ENCODE measurements around the gene TSEN15. TPM values are rescaled to one million over a fixed set of nuclear protein-coding genes. Genes with fewer than 3 reads are reported as not detected.

Gene TSEN15
- total and polyA plus RNA-seq, 9 of the 15 experiments (the other 6 are each of a cell fraction or from before 2014, with no cell fraction given), result 25.6 to 121 (median 91.3) TPM

GRCh38 chr1:184080309-184080708 is 28.8 kb downstream of the TSEN15 start:
- no peak for DNase-seq (ENCODE audit: extremely low read depth in 1 of 4, low spot score in 3 of 4)
- in situ Hi-C loops (cut with MboI) (loop anchor here (25.0 kb wide), 1 partner anchor 582 kb away; no protein-coding TSS in a partner anchor), intact Hi-C loops (cut with micrococcal nuclease) (no loop called here)
- H3K27ac ChIP-seq (ENCODE audit: extremely low read depth, low read depth, low read length), result no peak overlapping the region
- no peak overlapping the region for H3K4me3 ChIP-seq
- CTCF ChIA-PET (ENCODE audit: low intra/inter-chr PET ratio), result no interaction called here
- no peak for ATAC-seq
- H3K9me3 ChIP-seq (replicated peaks; ENCODE audit: control insufficient read depth, insufficient read depth, low read depth, low read length), result no peaks in the 10 kb centered on the region
- H3K79me2 ChIP-seq (ENCODE audit: control insufficient read depth, insufficient read depth, low read length), result no peaks in the 10 kb centered on the region
- no peaks in the 10 kb centered on the region for H3K27me3 ChIP-seq (ENCODE audit: control insufficient read depth in 2 of 2, insufficient read depth in 2 of 2, low read length in 2 of 2)
- no peaks in the 10 kb centered on the region for H3K36me3 ChIP-seq (ENCODE audit: control insufficient read depth, insufficient read depth, low read length)
- no peak overlapping the region for H2AFZ ChIP-seq (ENCODE audit: low read depth, low read length)
- POLR2A ChIA-PET, result interaction anchor here (0.9 kb wide), 1 partner anchor 46 kb away, joined by 3 read pairs; no protein-coding TSS in a partner anchor
- no peaks in the 10 kb centered on the region for H3K9me1 ChIP-seq (ENCODE audit: control insufficient read depth, insufficient read depth, low read length)
- H4K20me1 ChIP-seq (replicated peaks; ENCODE audit: control insufficient read depth, insufficient read depth, low read length), result no peaks in the 10 kb centered on the region
- no TSS peak for BruUV-seq (replicated peaks)
- H3K9ac ChIP-seq (ENCODE audit: insufficient read depth in 1 of 2, low read depth in 2 of 2, low read length in 2 of 2), result no peak overlapping the region
- TF ChIP-seq CEBPZ (IDR thresholded peaks at IDR 0.05; ENCODE audit: borderline replicate concordance, low read depth, low read length), result no peak
- TF ChIP-seq ZBED1 (IDR thresholded peaks at IDR 0.05), result no peak
- TF ChIP-seq TBP (optimal IDR thresholded peaks at IDR 0.05; ENCODE audit: low read depth, low read length), result no peak
- no peak for TF ChIP-seq SMARCE1 (IDR thresholded peaks at IDR 0.05)
- TF ChIP-seq IFI16 (CRISPR knock-in tag; IDR thresholded peaks at IDR 0.05), result no peak
- no peak for TF ChIP-seq ZNF583 (CRISPR knock-in tag; IDR thresholded peaks at IDR 0.05)
- no peak for TF ChIP-seq POLR3G (IDR thresholded peaks at IDR 0.05; ENCODE audit: extremely low read depth, insufficient read length, insufficient replicate concordance)
- no peak for TF ChIP-seq ILK (tag; IDR thresholded peaks at IDR 0.05; ENCODE audit: borderline replicate concordance, low read depth)
- TF ChIP-seq SMARCC2 (IDR thresholded peaks at IDR 0.05; ENCODE audit: low read depth), result no peak
- TF ChIP-seq FOXA1 (IDR thresholded peaks at IDR 0.05; ENCODE audit: borderline replicate concordance), result no peak
- no peak for TF ChIP-seq MCM7 (IDR thresholded peaks at IDR 0.05)
- TF ChIP-seq SLC30A9 (CRISPR knock-in tag; IDR thresholded peaks at IDR 0.05), result no peak
- TF ChIP-seq HNRNPL (IDR thresholded peaks at IDR 0.05; ENCODE audit: low read depth, low read length), result no peak
- no peak for TF ChIP-seq MYNN (IDR thresholded peaks at IDR 0.05)
- TF ChIP-seq MYNN (CRISPR knock-in tag; IDR thresholded peaks at IDR 0.05), result no peak
- no peak for FAIRE-seq
- no peak overlapping the region for H3K4me2 ChIP-seq (ENCODE audit: insufficient read depth, low read length)
- H3K4me1 ChIP-seq (replicated peaks in 1 of 2; ENCODE audit: control insufficient read depth in 2 of 2, insufficient read depth in 2 of 2, low read length in 2 of 2), result no peaks in the 10 kb centered on the region

All from K562 (cell line).